CD4-positive, alpha-beta T cell (primary cell): Measurements from ENCODE around the gene JAZF1. TPM values are rescaled to one million over a fixed set of nuclear protein-coding genes. Genes with fewer than 3 reads are reported as not detected.

ENCODE experiments used
- ATAC-seq: fragments of 200-7000 bp; cut with Tn5 transposase; one replicate; pipeline ENCODE4 v1.10.0; 2022; ENCODE audit warnings: mild to moderate bottlenecking; ENCODE audit not compliant: poor library complexity
- CTCF ChIA-PET: fragments of 350-600 bp; sonication (Branson Sonifier 250); formaldehyde crosslinking; loops from one replicate; lab custom pipeline; 2021; ENCODE audit warnings: antibody characterized with exemption, inconsistent platforms; lab: Charles Lee
- POLR2A ChIA-PET: fragments of 350-600 bp; sonication (Branson Sonifier 250); formaldehyde crosslinking; loops from one replicate; lab custom pipeline; 2021; ENCODE audit warnings: antibody characterized with exemption, inconsistent platforms; lab: Charles Lee
- DNase-seq, 14 experiments: peaks; one replicate each; pipeline ENCODE4 v3.0.0-alpha.2; 2013 to 2020; ENCODE audit warnings: mixed read lengths in 2 of 14
- H3K27ac ChIP-seq, 2 donors: one replicate each; pipeline versions ENCODE4 v1.5.1 to v1.7.0; 2013; ENCODE audit warnings: low read length in 2 of 2, low read depth in 1 of 2, mild to moderate bottlenecking in 1 of 2
- H3K27me3 ChIP-seq, 2 experiments: 1 replicate in 1 of 2; 2 replicates in 1 of 2; pipeline versions ENCODE4 v1.6.1 to v1.7.0; 2013; ENCODE audit warnings: low read length in 2 of 2, control low read depth in 1 of 2, mild to moderate bottlenecking in 1 of 2, moderate library complexity in 1 of 2; ENCODE audit not compliant: insufficient read depth in 2 of 2, control insufficient read depth in 1 of 2
- H3K36me3 ChIP-seq: one replicate; pipeline ENCODE4 v1.6.1; 2013; ENCODE audit warnings: low read length, control low read depth; ENCODE audit not compliant: insufficient read depth
- H3K4me1 ChIP-seq: one replicate; pipeline ENCODE4 v1.6.1; 2013; ENCODE audit warnings: low read length, control low read depth; ENCODE audit not compliant: insufficient read depth
- H3K4me3 ChIP-seq: one replicate; pipeline ENCODE4 v1.5.1; 2013; ENCODE audit warnings: mild to moderate bottlenecking, low read length, moderate library complexity
- H3K9me3 ChIP-seq, 2 experiments: 1 replicate in 1 of 2; 2 replicates in 1 of 2; pipeline versions ENCODE4 v1.6.1 to v1.7.0; 2013; ENCODE audit warnings: low read length in 2 of 2, mild to moderate bottlenecking in 2 of 2, control low read depth in 1 of 2, moderate library complexity in 1 of 2; ENCODE audit not compliant: control insufficient read depth in 1 of 2, insufficient read depth in 1 of 2
- H3K27ac Mint-ChIP-seq: one replicate; pipeline ENCODE4 v1.8.0; 2020; ENCODE audit warnings: mixed read lengths
- H3K27me3 Mint-ChIP-seq: one replicate; pipeline ENCODE4 v1.8.0; 2021; ENCODE audit warnings: mixed read lengths
- H3K36me3 Mint-ChIP-seq: one replicate; pipeline ENCODE4 v1.8.0; 2021; ENCODE audit warnings: low read depth, mixed read lengths
- H3K4me1 Mint-ChIP-seq: one replicate; pipeline ENCODE4 v1.8.0; 2021; ENCODE audit warnings: low read depth, mixed read lengths
- H3K4me3 Mint-ChIP-seq: one replicate; pipeline ENCODE4 v1.8.0; 2020; ENCODE audit warnings: mild to moderate bottlenecking, mixed read lengths
- H3K9me3 Mint-ChIP-seq: one replicate; pipeline ENCODE4 v1.8.0; 2020; ENCODE audit warnings: mixed read lengths
- intact Hi-C, 2 experiments: fragments of 100-400 bp; cut with DNase I in 1 of 2; cut with micrococcal nuclease in 1 of 2; formaldehyde crosslinking; loops; one replicate each; pipeline versions ENCODE4 v1.15.1 to v1.9.0; 2023 to 2025; cut with DNase I, micrococcal nuclease
- total RNA-seq, 174 experiments: library from RNA in 2 of 174; stranded (reverse) in 2 of 174; gene quantifications; one replicate each; pipeline ENCODE4 v1.2.3 and lab custom pipeline; 2021 to 2026
- TF ChIP-seq, protein P1 (sequence below): fragments of 200-600 bp; IDR thresholded peaks from one replicate; pipeline ENCODE4 v1.8.0; 2022; ENCODE audit warnings: antibody characterized with exemption, mild to moderate bottlenecking

The JAZF1 gene
- total RNA-seq, 2 experiments from 2014 or later, result 9.9 to 11.1 TPM

DNA sequence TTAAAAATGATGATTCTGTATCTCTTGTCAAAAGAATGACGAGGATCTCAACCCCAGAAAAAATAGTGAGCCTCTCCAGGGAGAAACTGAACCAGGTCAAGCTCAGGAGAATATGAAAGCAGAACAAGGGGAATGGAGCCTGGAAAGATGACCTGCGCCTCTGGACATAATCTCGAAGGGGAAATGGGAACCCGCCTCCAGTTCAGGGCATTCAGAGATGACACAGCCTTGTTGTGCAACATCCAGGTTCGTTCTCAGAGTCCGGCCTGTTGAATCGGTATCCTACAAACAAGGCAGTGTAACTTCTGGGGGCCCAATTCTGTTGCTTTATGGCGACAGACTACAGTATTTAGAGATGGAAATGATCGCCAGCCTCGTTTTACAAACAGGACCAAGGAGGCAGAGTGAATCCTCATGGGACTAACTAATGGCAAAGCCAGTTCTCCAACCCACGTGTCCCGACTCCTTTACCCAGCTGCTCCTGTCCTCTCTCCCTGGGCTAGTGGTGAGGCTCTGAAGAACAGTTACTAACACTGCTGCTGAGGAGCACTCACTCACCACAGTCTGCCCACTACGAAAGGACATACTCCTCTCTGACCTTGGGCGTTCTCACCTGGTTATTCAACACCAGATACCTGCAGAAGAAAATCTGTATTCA, 67.6 kb downstream of the JAZF1 start:
- H3K36me3 Mint-ChIP-seq, result no peaks in the 10 kb centered on the region
- Histone ChIP-seq H3K4me3 (no peak overlapping the region), H3K27ac (no peak overlapping the region), H3K4me1 (peaks cover 3% of the 10 kb centered on the region), H3K9me3 (no peaks in the 10 kb centered on the region), H3K36me3 (no peaks in the 10 kb centered on the region), H3K27me3 (no peaks in the 10 kb centered on the region)
- TF ChIP-seq, protein P1, sequence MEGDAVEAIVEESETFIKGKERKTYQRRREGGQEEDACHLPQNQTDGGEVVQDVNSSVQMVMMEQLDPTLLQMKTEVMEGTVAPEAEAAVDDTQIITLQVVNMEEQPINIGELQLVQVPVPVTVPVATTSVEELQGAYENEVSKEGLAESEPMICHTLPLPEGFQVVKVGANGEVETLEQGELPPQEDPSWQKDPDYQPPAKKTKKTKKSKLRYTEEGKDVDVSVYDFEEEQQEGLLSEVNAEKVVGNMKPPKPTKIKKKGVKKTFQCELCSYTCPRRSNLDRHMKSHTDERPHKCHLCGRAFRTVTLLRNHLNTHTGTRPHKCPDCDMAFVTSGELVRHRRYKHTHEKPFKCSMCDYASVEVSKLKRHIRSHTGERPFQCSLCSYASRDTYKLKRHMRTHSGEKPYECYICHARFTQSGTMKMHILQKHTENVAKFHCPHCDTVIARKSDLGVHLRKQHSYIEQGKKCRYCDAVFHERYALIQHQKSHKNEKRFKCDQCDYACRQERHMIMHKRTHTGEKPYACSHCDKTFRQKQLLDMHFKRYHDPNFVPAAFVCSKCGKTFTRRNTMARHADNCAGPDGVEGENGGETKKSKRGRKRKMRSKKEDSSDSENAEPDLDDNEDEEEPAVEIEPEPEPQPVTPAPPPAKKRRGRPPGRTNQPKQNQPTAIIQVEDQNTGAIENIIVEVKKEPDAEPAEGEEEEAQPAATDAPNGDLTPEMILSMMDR, result no peak
- ATAC-seq (no peak), DNase-seq (peak in 2 of 14 experiments; percentile 45)
- no peak overlapping the region for H3K27ac Mint-ChIP-seq
- H3K27me3 Mint-ChIP-seq, result no peaks in the 10 kb centered on the region
- intact Hi-C loops, result no loop called here
- CTCF ChIA-PET, result no interaction called here
- no peaks in the 10 kb centered on the region for H3K4me1 Mint-ChIP-seq
- no peaks in the 10 kb centered on the region for H3K9me3 Mint-ChIP-seq
- no peak overlapping the region for H3K4me3 Mint-ChIP-seq
- POLR2A ChIA-PET, result no interaction called here

DNA sequence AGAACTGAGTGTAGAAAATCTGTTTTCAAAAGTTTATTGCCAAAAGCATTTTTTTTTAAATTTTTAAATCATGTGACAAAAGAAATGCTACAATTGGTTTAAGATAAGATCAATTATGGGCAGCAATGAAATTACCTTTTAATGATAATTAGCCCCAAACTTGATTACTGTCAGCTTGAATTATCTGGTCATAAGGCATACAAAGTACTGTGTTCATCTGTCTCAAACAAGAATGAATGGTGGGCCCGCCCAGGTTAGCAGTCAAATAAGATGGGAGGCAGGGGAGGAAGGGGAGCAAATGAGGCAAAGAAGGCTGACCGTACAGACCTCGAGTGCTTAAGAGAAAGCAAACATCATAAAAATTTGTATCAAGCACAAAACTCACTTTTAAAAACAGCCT, 68.1 kb downstream of the JAZF1 start:
- no peaks in the 10 kb centered on the region for H3K9me3 Mint-ChIP-seq
- H3K27me3 Mint-ChIP-seq, result no peaks in the 10 kb centered on the region
- Histone ChIP-seq H3K27me3 (no peaks in the 10 kb centered on the region), H3K4me1 (peaks cover 3% of the 10 kb centered on the region), H3K36me3 (no peaks in the 10 kb centered on the region), H3K27ac (no peak overlapping the region), H3K4me3 (no peak overlapping the region), H3K9me3 (no peaks in the 10 kb centered on the region)
- TF ChIP-seq, protein P1, result no peak
- no peak overlapping the region for H3K4me3 Mint-ChIP-seq
- H3K27ac Mint-ChIP-seq, result no peak overlapping the region
- ATAC-seq (no peak), DNase-seq (no peak)
- POLR2A ChIA-PET, result no interaction called here
- H3K4me1 Mint-ChIP-seq, result no peaks in the 10 kb centered on the region
- CTCF ChIA-PET, result no interaction called here
- H3K36me3 Mint-ChIP-seq, result no peaks in the 10 kb centered on the region
- intact Hi-C loops, result no loop called here

DNA sequence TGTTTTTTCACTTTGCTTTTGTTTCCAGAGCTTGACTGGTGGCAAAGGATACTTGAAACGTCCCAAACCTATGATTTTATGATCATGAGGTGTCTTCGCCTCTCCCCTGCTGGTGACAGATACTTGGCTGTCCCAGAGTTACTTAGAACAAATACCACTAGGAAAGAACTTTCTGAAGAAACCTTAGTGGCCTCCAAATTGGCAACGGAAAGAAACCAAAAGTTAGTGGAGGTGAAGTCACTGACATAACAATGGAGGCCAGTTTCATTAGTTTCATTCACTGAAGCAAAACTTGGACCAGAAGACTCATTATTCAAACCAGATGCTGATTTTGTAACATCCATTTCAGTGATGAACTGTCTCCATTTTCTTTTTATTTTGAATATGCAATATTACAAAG, 68.6 kb downstream of the JAZF1 start:
- Histone ChIP-seq H3K36me3 (no peaks in the 10 kb centered on the region), H3K9me3 (no peaks in the 10 kb centered on the region), H3K4me1 (peaks cover 3% of the 10 kb centered on the region), H3K4me3 (no peak overlapping the region), H3K27ac (no peak overlapping the region), H3K27me3 (no peaks in the 10 kb centered on the region)
- Mint-ChIP-seq H3K36me3 (no peaks in the 10 kb centered on the region), H3K4me3 (no peak overlapping the region), H3K4me1 (no peaks in the 10 kb centered on the region), H3K9me3 (no peaks in the 10 kb centered on the region), H3K27ac (no peak overlapping the region), H3K27me3 (no peaks in the 10 kb centered on the region)
- DNase-seq (no peak), ATAC-seq (no peak)
- TF ChIP-seq, protein P1, result no peak
- intact Hi-C loops, result no loop called here
- CTCF ChIA-PET, result no interaction called here
- POLR2A ChIA-PET, result no interaction called here
